GM12878 (cell line): ENCODE measurements around the gene TRABD2A. TPM values are rescaled to one million over a fixed set of nuclear protein-coding genes. Genes with fewer than 3 reads are reported as not detected.
A peak's percentile ranks its signal among the peaks of the same experiment; 100 is the strongest.

ENCODE experiments used
- ATAC-seq: fragments of 200-7000 bp; cut with Tn5 transposase; 3 replicates; pipeline ENCODE4 v1.9.1; 2020; ENCODE audit warnings: mild to moderate bottlenecking, moderate library complexity
- BruUV-seq: library from RNA; stranded (reverse); fragments of 400-500 nt; replicated peaks from 2 replicates; lab custom pipeline; 2021; lab: Mats Ljungman, UMichigan
- CTCF ChIA-PET: fragments of 300-600 bp; sonication (Branson Sonifier 250); formaldehyde crosslinking; extraction: SDS; loops from one replicate; lab custom pipeline; 2021; ENCODE audit warnings: inconsistent platforms; lab: Yijun Ruan, JAX
- POLR2A ChIA-PET: fragments of 350-600 bp; formaldehyde crosslinking; extraction: SDS; loops from one replicate; lab custom pipeline; 2021; ENCODE audit warnings: inconsistent platforms; lab: Charles Lee
- RAD21 ChIA-PET: fragments of 300-600 bp; sonication (Branson Sonifier 250); formaldehyde crosslinking; loops from one replicate; lab custom pipeline; 2023; ENCODE audit warnings: antibody characterized with exemption; ENCODE audit not compliant: unreplicated experiment; lab: Charles Lee
- SMC1A ChIA-PET: fragments of 300-600 bp; sonication (Branson Sonifier 250); formaldehyde crosslinking; loops from one replicate; lab custom pipeline; 2023; ENCODE audit not compliant: unreplicated experiment, uncharacterized antibody; lab: Charles Lee
- DNase-seq: peaks from one replicate; pipeline ENCODE4 v3.0.0-alpha.2; 2011; ENCODE audit warnings: low read depth, low spot score
- FAIRE-seq: peaks from 3 replicates; lab custom pipeline; 2011; peaks lifted over from hg19 to GRCh38; lab: Jason Lieb, UNC
- H2AFZ ChIP-seq: 2 replicates; pipeline ENCODE4 v1.6.0; 2011; ENCODE audit warnings: low read depth, low read length, control low read depth; ENCODE audit not compliant: control insufficient read depth
- H3K27ac ChIP-seq: 2 replicates; pipeline ENCODE4 v1.5.1; 2011; ENCODE audit warnings: control low read depth; ENCODE audit not compliant: control insufficient read depth, insufficient read depth
- H3K27me3 ChIP-seq, 2 experiments: replicated peaks in 1 of 2; 2 replicates each; pipeline versions ENCODE4 v1.6.0 to v1.6.1; 2011; ENCODE audit warnings: low read length in 1 of 2; ENCODE audit not compliant: control insufficient read depth in 2 of 2, insufficient read depth in 2 of 2
- H3K36me3 ChIP-seq, 2 experiments: 2 replicates each; pipeline ENCODE4 v1.5.1; 2011; ENCODE audit warnings: low read length in 1 of 2; ENCODE audit not compliant: control insufficient read depth in 2 of 2, insufficient read depth in 2 of 2
- H3K4me1 ChIP-seq: 2 replicates; pipeline ENCODE4 v1.6.1; 2011; ENCODE audit warnings: mild to moderate bottlenecking, low read length, moderate library complexity, mixed read lengths; ENCODE audit not compliant: control insufficient read depth, insufficient read depth
- H3K4me2 ChIP-seq: 2 replicates; pipeline ENCODE4 v1.6.0; 2011; ENCODE audit warnings: control low read depth; ENCODE audit not compliant: control insufficient read depth, insufficient read depth
- H3K4me3 ChIP-seq: fragments of 200-600 bp; sonication (generic); 2 replicates; pipeline ENCODE4 v1.5.1; 2016
- H3K79me2 ChIP-seq: 2 replicates; pipeline ENCODE4 v1.6.0; 2011; ENCODE audit warnings: low read length; ENCODE audit not compliant: control insufficient read depth, insufficient read depth
- H3K9ac ChIP-seq: 2 replicates; pipeline ENCODE4 v1.8.0; 2011; ENCODE audit warnings: low read length, control low read depth, mixed read lengths; ENCODE audit not compliant: control insufficient read depth, insufficient read depth
- H3K9me3 ChIP-seq: replicated peaks from 3 replicates; pipeline ENCODE4 v1.5.1; 2011; ENCODE audit warnings: mild to moderate bottlenecking, low read length; ENCODE audit not compliant: control insufficient read depth, insufficient read depth
- H4K20me1 ChIP-seq: 2 replicates; pipeline ENCODE4 v1.6.0; 2011; ENCODE audit not compliant: control insufficient read depth, insufficient read depth
- ATF7 ChIP-seq: fragments of 450-650 bp; IDR thresholded peaks from 2 replicates; pipeline ENCODE4 v1.6.1; 2016; ENCODE audit warnings: low read depth, mild to moderate bottlenecking
- CBFB ChIP-seq: IDR thresholded peaks from 2 replicates; pipeline ENCODE4 v1.6.1; 2016; ENCODE audit warnings: antibody characterized with exemption, low read depth
- CBX3 ChIP-seq: fragments of 200-600 bp; sonication (generic); IDR thresholded peaks from 2 replicates; pipeline ENCODE4 v1.6.1; 2016; ENCODE audit warnings: low read depth, borderline replicate concordance
- GABPA ChIP-seq: IDR thresholded peaks from 2 replicates; pipeline ENCODE4 v1.6.1; 2014; ENCODE audit warnings: antibody characterized with exemption, low read depth, mild to moderate bottlenecking, inconsistent platforms
- IKZF2 ChIP-seq, 2 experiments: fragments of 450-650 bp; IDR thresholded peaks; 2 replicates each; pipeline ENCODE4 v1.6.1; 2017; ENCODE audit warnings: mild to moderate bottlenecking in 2 of 2, moderate library complexity in 2 of 2
- JUNB ChIP-seq: IDR thresholded peaks from 2 replicates; pipeline ENCODE4 v1.6.1; 2016; ENCODE audit warnings: antibody characterized with exemption, mild to moderate bottlenecking
- KAT2A ChIP-seq: conservative IDR thresholded peaks from 2 replicates; pipeline ENCODE4 v1.6.1; 2011; ENCODE audit warnings: low read depth, low read length; ENCODE audit not compliant: control insufficient read depth
- NFXL1 ChIP-seq: fragments of 450-650 bp; IDR thresholded peaks from 2 replicates; pipeline ENCODE4 v1.6.1; 2017; ENCODE audit warnings: antibody characterized with exemption, mild to moderate bottlenecking, borderline replicate concordance
- RAD51 ChIP-seq: fragments of 450-650 bp; IDR thresholded peaks from 2 replicates; pipeline ENCODE4 v1.6.1; 2016; ENCODE audit warnings: moderate library complexity, mild to moderate bottlenecking, inconsistent platforms
- RB1 ChIP-seq: fragments of 450-650 bp; formaldehyde crosslinking; IDR thresholded peaks from 2 replicates; pipeline ENCODE4 v1.6.1; 2017; ENCODE audit warnings: mild to moderate bottlenecking, borderline replicate concordance
- SMAD5 ChIP-seq: IDR thresholded peaks from 2 replicates; pipeline ENCODE4 v1.6.1; 2016; ENCODE audit warnings: antibody characterized with exemption, low read depth
- SPI1 ChIP-seq: IDR thresholded peaks from 2 replicates; pipeline ENCODE4 v1.6.1; 2011; ENCODE audit warnings: low read depth, mild to moderate bottlenecking, low read length, moderate library complexity, borderline replicate concordance; ENCODE audit not compliant: insufficient read depth
- SREBF1 ChIP-seq: IDR thresholded peaks from 2 replicates; pipeline ENCODE4 v1.6.1; 2012; ENCODE audit warnings: mild to moderate bottlenecking, low read length
- STAT3 ChIP-seq: IDR thresholded peaks from 2 replicates; pipeline ENCODE4 v1.6.1; 2011; ENCODE audit warnings: low read depth, low read length, improper control_type of control experiment
- ZNF217 ChIP-seq: fragments of 450-650 bp; IDR thresholded peaks from 2 replicates; pipeline ENCODE4 v1.6.1; 2017; ENCODE audit warnings: antibody characterized with exemption, mild to moderate bottlenecking
- ZNF274 ChIP-seq: IDR thresholded peaks from one replicate; pipeline ENCODE4 v1.8.0; 2011; ENCODE audit not compliant: insufficient read length, insufficient read depth
- WGBS: methylation state at CpG from one replicate; pipeline ENCODE4 v1.1.6; 2016; ENCODE audit warnings: low lambda C conversion rate; ENCODE audit not compliant: insufficient replicate concordance, insufficient coverage; ENCODE audit errors: missing lambda C conversion rate; 5-methylcytosine and 5-hydroxymethylcytosine counted together
- in situ Hi-C: fragments of 300-500 bp; cut with MboI; formaldehyde crosslinking; loops from 9 replicates; pipeline ENCODE4 v1.14.3; 2018; ENCODE audit warnings: mixed read lengths
- intact Hi-C: fragments of 100-400 bp; cut with micrococcal nuclease; formaldehyde crosslinking; loops from one replicate; pipeline ENCODE4 v1.14.2; 2022; ENCODE audit not compliant: unreplicated experiment
- polyA plus RNA-seq, 11 experiments: library from polyadenylated mRNA; depleted of rRNA in 4 of 11; unstranded in 6 of 11; stranded (reverse) in 5 of 11; fragments of >200 nt; fragmentation: Nextera tagmentation in 4 of 11; fragmentation: Illumina TruSeq in 1 of 11; extraction: Ambion mirVana in 4 of 11; extraction: Trizol in 1 of 11; gene quantifications; 1 replicate in 1 of 11; 2 replicates in 10 of 11; pipeline versions ENCODE4 v1.2.1 to v1.2.3, GENCODE V29; 2011 to 2016; ENCODE audit warnings: inconsistent platforms in 2 of 11, missing spikeins in 2 of 11, low read depth in 1 of 11
- total RNA-seq, 4 experiments: library from RNA; depleted of rRNA in 3 of 4; stranded (reverse); fragments of >200 nt in 3 of 4; fragmentation: Illumina TruSeq in 1 of 4; extraction: Trizol in 1 of 4; gene quantifications; 2 replicates each; pipeline versions ENCODE4 v1.2.1 to v1.2.3, GENCODE V29; 2013 to 2021
- TF ChIP-seq, protein P1 (sequence below): fragments of 450-650 bp; IDR thresholded peaks from 2 replicates; pipeline ENCODE4 v1.6.1; 2017; ENCODE audit warnings: low read depth, mild to moderate bottlenecking, moderate library complexity
- TF ChIP-seq, protein P2 (sequence below): IDR thresholded peaks from 2 replicates; pipeline ENCODE4 v1.6.1; 2011; ENCODE audit warnings: mild to moderate bottlenecking, low read depth, low read length, moderate library complexity; ENCODE audit not compliant: insufficient replicate concordance
- TF ChIP-seq, protein P3 (sequence below): IDR thresholded peaks from 2 replicates; pipeline ENCODE4 v1.6.1; 2011; ENCODE audit warnings: borderline replicate concordance, low read depth, mild to moderate bottlenecking, moderate library complexity, mixed read lengths, low read length; ENCODE audit not compliant: insufficient read depth; ENCODE audit errors: extremely low read length
- TF ChIP-seq, protein P4 (sequence below): IDR thresholded peaks from 2 replicates; pipeline ENCODE4 v1.6.1; 2011; ENCODE audit warnings: borderline replicate concordance, low read depth, mild to moderate bottlenecking, moderate library complexity, low read length; ENCODE audit not compliant: insufficient read depth, poor library complexity, severe bottlenecking

The TRABD2A gene
- total and polyA plus RNA-seq, 10 of the 15 experiments (the other 5 are each of a cell fraction or from before 2014, with no cell fraction given): 1.4 to 7.6 (median 4.1) TPM

DNA sequence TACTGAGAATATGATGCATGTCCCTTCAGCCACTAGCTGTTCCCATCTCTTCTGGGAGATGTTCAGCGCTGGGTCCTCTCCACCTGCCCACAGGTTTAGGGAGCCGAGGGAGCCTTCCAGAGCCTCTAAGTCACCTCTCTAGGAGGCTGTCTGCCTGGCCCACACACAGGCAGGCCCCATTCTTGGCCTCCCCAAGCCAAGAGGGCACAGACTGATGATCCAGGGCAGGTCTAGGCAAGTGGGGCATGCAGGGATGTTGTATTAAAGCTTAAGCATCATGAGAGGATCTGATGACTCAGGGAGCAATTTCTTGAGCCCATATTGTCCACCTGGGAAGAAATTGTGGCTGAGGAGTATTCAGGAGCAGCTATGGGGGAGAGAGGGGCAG is 44.4 kb upstream of the TRABD2A start:
- SMC1A ChIA-PET: interaction anchor here (0.6 to 7.9 kb wide), 54 partner anchors 17 to 435 kb away, joined by 3 to 176 read pairs (median 5); partner anchors contain the start of genes KCMF1, TMSB10 and TRABD2A
- DNase-seq (no peak), FAIRE-seq (no peak), ATAC-seq (peak; percentile 6)
- Histone ChIP-seq H3K4me3 (peak overlapping the region; percentile 14; the same call in 1 of the 2 replicates), H3K9ac (no peak overlapping the region), H3K4me2 (peak overlapping the region; percentile 93), H3K27ac (peak overlapping the region; percentile 80), H3K36me3 (no peaks in the 10 kb centered on the region), H3K79me2 (peaks cover 21% of the 10 kb centered on the region), H3K27me3 (no peaks in the 10 kb centered on the region), H3K4me1 (peaks cover 24% of the 10 kb centered on the region), H4K20me1 (no peaks in the 10 kb centered on the region), H3K9me3 (no peaks in the 10 kb centered on the region), H2AFZ (peak overlapping the region; percentile 91)
- in situ Hi-C loops (loop anchor here (5.0 to 25.0 kb wide), 4 partner anchors 87 to 1512 kb away; partner anchors contain the start of gene KDM3A), intact Hi-C loops (loop anchor here (1.0 to 5.0 kb wide), 4 partner anchors 55 to 430 kb away; no protein-coding TSS in a partner anchor)
- 79% methylated on average over 2 of the region's 2 CpGs for WGBS
- no TSS peak for BruUV-seq
- POLR2A ChIA-PET: interaction anchor here (1.0 to 3.9 kb wide), 14 partner anchors 9 to 360 kb away, joined by 3 to 49 read pairs (median 4); partner anchors contain the start of genes KCMF1, TMSB10 and TRABD2A
- CTCF ChIA-PET: interaction anchor here (0.7 to 4.8 kb wide), 88 partner anchors 8 to 631 kb away, joined by 3 to 275 read pairs (median 6); partner anchors contain the start of genes KCMF1, SUCLG1 and TRABD2A
- RAD21 ChIA-PET: interaction anchor here (0.6 to 4.5 kb wide), 54 partner anchors 8 to 903 kb away, joined by 3 to 141 read pairs (median 5); partner anchors contain the start of genes KCMF1, TMSB10 and TRABD2A
- TF ChIP-seq ZNF217 (no peak), IKZF2 (IDR thresholded peaks at IDR 0.05) (no peak), RAD51 (no peak), SMAD5 (no peak), STAT3 (no peak), RB1 (no peak), CBX3 (no peak), JUNB (no peak), SREBF1 (no peak), ATF7 (no peak), GABPA (no peak), SPI1 (no peak), KAT2A (no peak), NFXL1 (no peak), CBFB (no peak), ZNF274 (no peak)
- TF ChIP-seq, protein P1, sequence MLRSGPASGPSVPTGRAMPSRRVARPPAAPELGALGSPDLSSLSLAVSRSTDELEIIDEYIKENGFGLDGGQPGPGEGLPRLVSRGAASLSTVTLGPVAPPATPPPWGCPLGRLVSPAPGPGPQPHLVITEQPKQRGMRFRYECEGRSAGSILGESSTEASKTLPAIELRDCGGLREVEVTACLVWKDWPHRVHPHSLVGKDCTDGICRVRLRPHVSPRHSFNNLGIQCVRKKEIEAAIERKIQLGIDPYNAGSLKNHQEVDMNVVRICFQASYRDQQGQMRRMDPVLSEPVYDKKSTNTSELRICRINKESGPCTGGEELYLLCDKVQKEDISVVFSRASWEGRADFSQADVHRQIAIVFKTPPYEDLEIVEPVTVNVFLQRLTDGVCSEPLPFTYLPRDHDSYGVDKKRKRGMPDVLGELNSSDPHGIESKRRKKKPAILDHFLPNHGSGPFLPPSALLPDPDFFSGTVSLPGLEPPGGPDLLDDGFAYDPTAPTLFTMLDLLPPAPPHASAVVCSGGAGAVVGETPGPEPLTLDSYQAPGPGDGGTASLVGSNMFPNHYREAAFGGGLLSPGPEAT: no peak
- TF ChIP-seq, protein P2, sequence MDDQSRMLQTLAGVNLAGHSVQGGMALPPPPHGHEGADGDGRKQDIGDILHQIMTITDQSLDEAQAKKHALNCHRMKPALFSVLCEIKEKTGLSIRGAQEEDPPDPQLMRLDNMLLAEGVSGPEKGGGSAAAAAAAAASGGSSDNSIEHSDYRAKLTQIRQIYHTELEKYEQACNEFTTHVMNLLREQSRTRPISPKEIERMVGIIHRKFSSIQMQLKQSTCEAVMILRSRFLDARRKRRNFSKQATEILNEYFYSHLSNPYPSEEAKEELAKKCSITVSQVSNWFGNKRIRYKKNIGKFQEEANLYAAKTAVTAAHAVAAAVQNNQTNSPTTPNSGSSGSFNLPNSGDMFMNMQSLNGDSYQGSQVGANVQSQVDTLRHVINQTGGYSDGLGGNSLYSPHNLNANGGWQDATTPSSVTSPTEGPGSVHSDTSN: no peak
- TF ChIP-seq, protein P3, sequence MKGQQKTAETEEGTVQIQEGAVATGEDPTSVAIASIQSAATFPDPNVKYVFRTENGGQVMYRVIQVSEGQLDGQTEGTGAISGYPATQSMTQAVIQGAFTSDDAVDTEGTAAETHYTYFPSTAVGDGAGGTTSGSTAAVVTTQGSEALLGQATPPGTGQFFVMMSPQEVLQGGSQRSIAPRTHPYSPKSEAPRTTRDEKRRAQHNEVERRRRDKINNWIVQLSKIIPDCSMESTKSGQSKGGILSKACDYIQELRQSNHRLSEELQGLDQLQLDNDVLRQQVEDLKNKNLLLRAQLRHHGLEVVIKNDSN: no peak
- TF ChIP-seq, protein P4, sequence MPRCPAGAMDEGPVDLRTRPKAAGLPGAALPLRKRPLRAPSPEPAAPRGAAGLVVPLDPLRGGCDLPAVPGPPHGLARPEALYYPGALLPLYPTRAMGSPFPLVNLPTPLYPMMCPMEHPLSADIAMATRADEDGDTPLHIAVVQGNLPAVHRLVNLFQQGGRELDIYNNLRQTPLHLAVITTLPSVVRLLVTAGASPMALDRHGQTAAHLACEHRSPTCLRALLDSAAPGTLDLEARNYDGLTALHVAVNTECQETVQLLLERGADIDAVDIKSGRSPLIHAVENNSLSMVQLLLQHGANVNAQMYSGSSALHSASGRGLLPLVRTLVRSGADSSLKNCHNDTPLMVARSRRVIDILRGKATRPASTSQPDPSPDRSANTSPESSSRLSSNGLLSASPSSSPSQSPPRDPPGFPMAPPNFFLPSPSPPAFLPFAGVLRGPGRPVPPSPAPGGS: no peak
